Stomach (tissue), 9 donors: Measurements from ENCODE around the gene CCDC74A. TPM values are rescaled to one million over a fixed set of nuclear protein-coding genes. Genes with fewer than 3 reads are reported as not detected.
"Not testable (repeated sequence)": the region's sequence is repeated elsewhere in the genome, so short reads cannot be mapped to it uniquely, and the experiment has no call there.

Experiments
- DNase-seq, 2 donors: peaks; one replicate each; pipeline versions ENCODE4 v3.0.0 to v3.0.0-alpha.2; 2013 to 2019
- H3K27ac ChIP-seq, 5 donors: fragments of 200-600 bp in 4 of 5; sonication (generic) in 4 of 5; one replicate each; pipeline ENCODE4 v1.5.1; 2013 to 2019; ENCODE audit warnings: mild to moderate bottlenecking in 1 of 5, moderate library complexity in 1 of 5
- H3K27me3 ChIP-seq, 3 donors: fragments of 200-600 bp; sonication (generic); one replicate each; pipeline ENCODE4 v1.5.1; 2017 to 2019; ENCODE audit warnings: mixed run types in 1 of 3
- H3K36me3 ChIP-seq, 4 donors: fragments of 200-600 bp; sonication (generic); 1 replicate in 3 of 4; 2 replicates in 1 of 4; pipeline ENCODE4 v1.5.1; 2016 to 2019
- H3K4me1 ChIP-seq, 4 donors: fragments of 200-600 bp; sonication (generic); one replicate each; pipeline ENCODE4 v1.5.1; 2016 to 2019
- H3K4me3 ChIP-seq, 4 donors: fragments of 200-600 bp; sonication (generic) in 3 of 4; one replicate each; pipeline ENCODE4 v1.5.1; 2016 to 2019; ENCODE audit warnings: mild to moderate bottlenecking in 1 of 4
- H3K9me3 ChIP-seq, 4 donors: fragments of 200-600 bp; sonication (generic); one replicate each; pipeline ENCODE4 v1.5.1; 2016 to 2019
- WGBS, 5 donors: extraction: QIAGEN DNeasy Blood & Tissue Kit in 3 of 5; methylation state at CpG; one replicate each; pipeline versions ENCODE4 v1.1.5 to v1.1.7; 2013 to 2018; 5-methylcytosine and 5-hydroxymethylcytosine counted together
- intact Hi-C: fragments of 100-400 bp; cut with DNase I; formaldehyde crosslinking; loops from one replicate; pipeline ENCODE4 v1.15.1; 2023; ENCODE audit warnings: low total_unique reads
- polyA plus RNA-seq, 3 donors: library from polyadenylated mRNA; stranded (reverse); fragments of 200-250 nt; gene quantifications; one replicate each; pipeline ENCODE4 v1.2.3, GENCODE V29; 2013
- total RNA-seq, 5 donors: library from RNA; depleted of rRNA; stranded (reverse); fragments of >200 nt; gene quantifications; one replicate each; pipeline versions ENCODE4 v1.1.0 to v1.2.3, GENCODE V29; 2014 to 2016
- donor health status: healthy with polysubstance abuse.
- donor health status: Bipolar disorder and iron deficiency.
- donor health status: healthy.

Gene CCDC74A
- total and polyA plus RNA-seq, 8 donors: 0.45 to 7.3 (median 3.7) TPM; not detected in 1

DNA sequence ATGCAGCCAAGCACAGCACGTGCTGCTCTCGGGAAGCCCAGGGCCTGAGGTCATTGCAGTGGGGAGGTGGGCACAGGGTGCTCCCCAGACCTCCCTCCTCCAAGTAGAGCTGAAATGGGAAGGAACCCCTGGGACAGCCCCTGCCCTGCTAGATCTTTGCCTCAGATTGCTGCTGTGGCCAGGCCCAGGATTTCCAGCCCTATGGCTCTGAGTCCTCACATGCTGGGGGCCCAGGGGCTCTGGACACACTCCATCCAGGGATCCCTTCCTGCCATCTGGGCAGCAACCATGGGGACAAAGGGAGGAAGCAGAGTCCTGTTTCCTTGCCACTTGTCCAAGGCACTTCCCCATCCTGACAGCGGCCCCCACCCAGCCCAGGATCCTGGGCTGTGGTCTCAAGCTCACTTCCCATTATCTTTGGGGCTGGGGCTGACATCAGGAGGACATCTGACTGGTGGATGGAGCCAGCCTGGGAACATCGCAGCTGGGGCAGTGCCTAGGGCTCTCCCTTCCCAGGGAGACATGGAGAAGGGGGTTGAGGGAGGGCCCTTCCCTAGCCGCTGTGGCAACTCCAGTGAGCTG lies 2.3 kb downstream of the CCDC74A start:
- intact Hi-C loops, H3K9me3 ChIP-seq, DNase-seq, H3K4me3 ChIP-seq, H3K27ac ChIP-seq, H3K36me3 ChIP-seq: not testable (repeated sequence)
- Histone ChIP-seq H3K27me3 (peaks cover 0 to 15% (median 0%) of the 10 kb centered on the region in 3 donors), H3K4me1 (peaks cover 3 to 18% (median 12%) of the 10 kb centered on the region in 4 donors)
- WGBS, 5 donors: 80 to 98% (median 94%) methylated on average over 1 to 5 of the region's 5 CpGs

GRCh38 chr2:131530626-131531344 lies 3.1 kb downstream of the CCDC74A start:
- H3K4me3 ChIP-seq, H3K9me3 ChIP-seq, intact Hi-C loops, H3K27ac ChIP-seq, H3K36me3 ChIP-seq, DNase-seq: not testable (repeated sequence)
- Histone ChIP-seq H3K4me1 (peaks cover 3 to 18% (median 12%) of the 10 kb centered on the region in 4 donors), H3K27me3 (peaks cover 0 to 15% (median 0%) of the 10 kb centered on the region in 3 donors)
- WGBS, 5 donors: 68 to 81% (median 75%) methylated on average over 6 to 21 of the region's 22 CpGs

DNA sequence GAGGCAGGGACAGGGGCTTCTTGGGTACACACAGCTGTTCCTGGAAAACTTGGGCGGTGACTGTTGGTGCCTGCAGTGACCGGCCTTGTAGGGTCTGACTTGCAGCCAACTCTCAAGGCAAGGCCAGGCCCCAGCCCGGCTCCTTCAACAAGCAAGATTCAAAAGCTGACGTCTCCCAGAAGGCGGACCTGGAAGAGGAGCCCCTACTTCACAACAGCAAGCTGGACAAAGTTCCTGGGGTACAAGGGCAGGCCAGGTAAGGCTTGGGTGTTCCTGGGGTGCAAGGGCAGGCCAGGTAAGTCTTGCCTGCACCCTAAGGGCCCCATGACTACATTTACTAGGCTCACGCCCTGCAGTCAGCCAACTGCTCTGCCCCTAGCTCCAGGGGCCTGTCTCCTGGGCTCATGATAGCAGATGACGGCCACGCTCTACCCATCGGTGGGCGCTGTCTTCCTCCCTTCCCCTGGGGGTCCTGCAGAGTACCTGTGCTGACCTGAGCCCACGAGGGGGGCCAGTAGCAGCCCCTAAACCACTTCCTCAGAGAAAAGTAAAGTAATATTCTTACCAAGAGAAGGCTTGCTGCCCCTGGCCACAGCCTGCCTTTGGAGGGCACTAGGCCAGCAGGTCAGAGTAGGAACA lies 4.0 kb downstream of the CCDC74A start:
- H3K9me3 ChIP-seq, intact Hi-C loops: not testable (repeated sequence)
- WGBS, 5 donors: 86 to 93% (median 87%) methylated on average over 5 to 9 of the region's 11 CpGs; no CpG with 5 or more reads in 1 of the 5 donors

GRCh38 chr2:131532723-131533608 lies 5.3 kb downstream of the CCDC74A start:
- H3K9me3 ChIP-seq, intact Hi-C loops, H3K36me3 ChIP-seq, H3K4me3 ChIP-seq, H3K27ac ChIP-seq, DNase-seq: not testable (repeated sequence)
- peaks cover 3 to 13% (median 9%) of the 10 kb centered on the region in 4 donors for H3K4me1 ChIP-seq
- H3K27me3 ChIP-seq: peaks cover 0 to 15% (median 0%) of the 10 kb centered on the region in 3 donors
- WGBS, 5 donors: 77 to 86% (median 84%) methylated on average over 12 to 20 of the region's 23 CpGs

More for the DNA sequence above, 4.0 kb downstream of the CCDC74A start:
- H3K36me3 ChIP-seq, H3K27ac ChIP-seq, DNase-seq, H3K4me3 ChIP-seq: not testable (repeated sequence)
- Histone ChIP-seq H3K27me3 (peaks cover 0 to 15% (median 0%) of the 10 kb centered on the region in 3 donors), H3K4me1 (peaks cover 3 to 18% (median 12%) of the 10 kb centered on the region in 4 donors)

DNA sequence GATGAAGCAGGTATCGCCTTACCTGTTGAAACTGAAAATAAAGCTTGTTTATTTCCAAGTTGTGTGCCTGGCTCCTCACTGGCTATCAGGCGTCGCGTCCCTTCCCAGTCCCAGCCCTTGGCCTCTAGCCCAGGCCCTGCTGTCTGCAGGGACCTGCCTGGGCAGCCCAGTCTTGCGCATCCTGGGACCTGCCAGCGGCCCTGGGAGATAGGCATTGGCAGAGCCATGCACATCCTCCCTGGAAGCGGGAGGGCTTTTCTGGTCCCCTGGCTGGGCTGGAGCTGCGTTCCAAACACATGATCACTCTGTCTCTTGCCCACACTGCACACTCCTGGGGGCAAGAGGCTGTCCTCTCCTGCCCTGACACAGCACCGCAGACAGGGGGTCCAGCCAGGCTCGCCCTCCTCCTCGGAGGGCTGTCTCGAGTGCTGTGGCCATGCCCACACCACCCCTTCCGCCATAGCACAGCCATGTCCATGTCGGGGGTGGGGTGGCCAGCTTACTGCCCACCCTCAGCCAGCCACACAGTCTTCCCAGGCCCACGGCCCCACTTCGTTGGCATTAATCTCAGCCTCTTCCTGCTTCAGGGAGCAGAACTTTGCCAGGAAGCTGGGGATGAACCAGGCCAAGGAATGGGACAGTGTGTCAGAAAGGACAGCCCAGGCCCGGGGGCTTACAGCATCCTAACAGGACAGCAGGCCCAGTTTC lies 6.1 kb downstream of the CCDC74A start:
- H3K9me3 ChIP-seq, H3K4me3 ChIP-seq, DNase-seq, H3K36me3 ChIP-seq, intact Hi-C loops, H3K4me1 ChIP-seq, H3K27ac ChIP-seq, H3K27me3 ChIP-seq: not testable (repeated sequence)
- 68 to 96% (median 78%) methylated on average over 7 to 16 of the region's 17 CpGs for WGBS, 5 donors

DNA sequence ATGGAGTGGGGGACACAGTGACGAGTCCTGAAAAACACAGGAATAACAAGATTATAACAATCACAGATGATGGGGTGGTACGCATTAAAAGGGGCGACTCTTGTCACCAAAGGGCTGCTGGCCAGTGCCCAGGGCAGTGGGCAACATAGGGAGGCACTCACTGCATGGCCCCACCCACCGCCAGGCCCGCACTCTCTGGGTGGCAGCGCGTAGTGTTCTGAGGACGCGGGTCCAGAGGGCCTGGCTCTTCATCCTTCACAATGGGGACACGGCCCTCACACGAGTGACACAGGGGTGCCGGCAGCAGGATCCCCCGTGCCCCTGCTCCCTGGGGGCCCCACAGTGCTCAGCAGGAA lies 6.6 kb downstream of the CCDC74A start:
- 63 to 89% (median 81%) methylated on average over 3 to 11 of the region's 13 CpGs for WGBS, 5 donors
- H3K27ac ChIP-seq, H3K9me3 ChIP-seq, DNase-seq, H3K27me3 ChIP-seq, H3K4me1 ChIP-seq, H3K36me3 ChIP-seq, H3K4me3 ChIP-seq, intact Hi-C loops: not testable (repeated sequence)

GRCh38 chr2:131534965-131535364 lies 7.3 kb downstream of the CCDC74A start:
- H3K4me1 ChIP-seq, H3K27me3 ChIP-seq, intact Hi-C loops, H3K27ac ChIP-seq, H3K9me3 ChIP-seq, H3K36me3 ChIP-seq, DNase-seq, H3K4me3 ChIP-seq: not testable (repeated sequence)
- 58 to 88% (median 81%) methylated on average over 8 to 11 of the region's 11 CpGs for WGBS, 5 donors
